Panc1 (cell line): Measurements from ENCODE around the gene KIF24. TPM values are rescaled to one million over a fixed set of nuclear protein-coding genes. Genes with fewer than 3 reads are reported as not detected.
"Not testable (repeated sequence)": the region's sequence is repeated elsewhere in the genome, so short reads cannot be mapped to it uniquely, and the experiment has no call there.

Source experiments
- ATAC-seq: fragments of 200-7000 bp; cut with Tn5 transposase; 2 replicates; pipeline ENCODE4 v1.9.1; 2020; ENCODE audit warnings: mild to moderate bottlenecking, moderate library complexity
- BruUV-seq: library from RNA; stranded (reverse); fragments of 400-500 nt; replicated peaks from 2 replicates; lab custom pipeline; 2021; lab: Mats Ljungman, UMichigan
- CTCF ChIA-PET: fragments of 300-600 bp; sonication (Branson Sonifier 250); formaldehyde crosslinking; loops from one replicate; lab custom pipeline; 2022; ENCODE audit warnings: antibody characterized with exemption; lab: Charles Lee
- POLR2A ChIA-PET: fragments of 300-600 bp; sonication (Branson Sonifier 250); formaldehyde crosslinking; loops from one replicate; lab custom pipeline; 2022; ENCODE audit warnings: antibody characterized with exemption; lab: Charles Lee
- DNase-seq: peaks from one replicate; pipeline ENCODE4 v3.0.0-alpha.2; 2010; ENCODE audit warnings: low read depth, low spot score
- H3K27ac ChIP-seq: 2 replicates; pipeline ENCODE4 v1.5.1; 2011; ENCODE audit warnings: mild to moderate bottlenecking, low read length, inconsistent platforms
- H3K27me3 ChIP-seq: fragments of 200-500 bp; sonication (Bioruptor generic); 2 replicates; pipeline ENCODE4 v1.6.0; 2014; ENCODE audit warnings: low read length, inconsistent platforms; ENCODE audit not compliant: control insufficient read depth, insufficient read depth
- H3K36me3 ChIP-seq: fragments of 200-500 bp; sonication (Bioruptor generic); 2 replicates; pipeline ENCODE4 v1.5.1; 2014; ENCODE audit warnings: inconsistent platforms, mild to moderate bottlenecking, low read length, moderate library complexity; ENCODE audit not compliant: control insufficient read depth, insufficient read depth
- H3K4me1 ChIP-seq: 2 replicates; pipeline ENCODE4 v1.5.1; 2011; ENCODE audit warnings: inconsistent platforms, mild to moderate bottlenecking, low read length, moderate library complexity; ENCODE audit not compliant: control insufficient read depth, insufficient read depth
- H3K4me3 ChIP-seq, 2 experiments: 2 replicates each; pipeline ENCODE4 v1.5.1; 2011 to 2012; ENCODE audit warnings: low read depth in 2 of 2, low read length in 2 of 2, mild to moderate bottlenecking in 2 of 2, inconsistent platforms in 1 of 2, moderate library complexity in 1 of 2
- H3K9me3 ChIP-seq: fragments of 200-500 bp; sonication (Bioruptor generic); 2 replicates; pipeline ENCODE4 v1.5.1; 2014; ENCODE audit warnings: low read depth, mild to moderate bottlenecking, inconsistent platforms, low read length, moderate library complexity; ENCODE audit not compliant: control insufficient read depth, insufficient read depth
- CTCF ChIP-seq: fragments of 450-650 bp; IDR thresholded peaks from 2 replicates; pipeline ENCODE4 v1.5.1; 2017; ENCODE audit warnings: mild to moderate bottlenecking
- POLR2AphosphoS5 ChIP-seq: IDR thresholded peaks from 2 replicates; pipeline ENCODE4 v1.6.1; 2012; ENCODE audit warnings: mild to moderate bottlenecking, low read depth, low read length, moderate library complexity
- REST ChIP-seq, 2 experiments: IDR thresholded peaks; 2 replicates each; pipeline ENCODE4 v1.6.1; 2011 to 2012; ENCODE audit warnings: low read depth in 2 of 2, control low read depth in 1 of 2, low read length in 1 of 2, mild to moderate bottlenecking in 1 of 2, moderate library complexity in 1 of 2; ENCODE audit not compliant: insufficient read depth in 1 of 2
- SIN3A ChIP-seq: IDR thresholded peaks from 2 replicates; pipeline ENCODE4 v1.6.1; 2012; ENCODE audit warnings: low read depth, mild to moderate bottlenecking, low read length, moderate library complexity, borderline replicate concordance; ENCODE audit not compliant: insufficient read depth
- TCF7L2 ChIP-seq: IDR thresholded peaks from 2 replicates; pipeline ENCODE4 v1.6.1; 2011; ENCODE audit warnings: mild to moderate bottlenecking, low read depth, low read length, inconsistent platforms
- in situ Hi-C: cut with HindIII; loops from 2 replicates; pipeline ENCODE4 v1.10.0; 2016; ENCODE audit warnings: low sequenced_read_pairs, low pct_unique_long_range_greater_than_20kb
- intact Hi-C: fragments of 100-400 bp; cut with micrococcal nuclease; formaldehyde crosslinking; loops from one replicate; pipeline ENCODE4 v1.10.0; 2022; ENCODE audit not compliant: unreplicated experiment
- total RNA-seq: library from RNA; stranded (reverse); gene quantifications from one replicate; pipeline ENCODE4 v1.2.1, GENCODE V29; 2021; ENCODE audit not compliant: unreplicated experiment

The KIF24 gene
- total RNA-seq, 1 experiment from 2014 or later: 7.2 TPM

GRCh38 chr9:34352122-34352652, 23.1 kb upstream of the KIF24 start:
- H3K36me3 ChIP-seq, in situ Hi-C loops, H3K27me3 ChIP-seq, DNase-seq, H3K4me1 ChIP-seq, intact Hi-C loops, H3K4me3 ChIP-seq, H3K9me3 ChIP-seq, H3K27ac ChIP-seq, BruUV-seq, ATAC-seq: not testable (repeated sequence)
- ChIA-PET CTCF (interaction anchor here (0.7 kb wide), 3 partner anchors 166 to 642 kb away, joined by 3 to 6 read pairs (median 5); no protein-coding TSS in a partner anchor), POLR2A (interaction anchor here (0.6 to 0.7 kb wide), 2 partner anchors 23 to 287 kb away, joined by 5 to 6 read pairs; no protein-coding TSS in a partner anchor)

GRCh38 chr9:34349324-34349723, 20.3 kb upstream of the KIF24 start:
- no peak for TF ChIP-seq TCF7L2
- TF ChIP-seq SIN3A: no peak
- TF ChIP-seq POLR2AphosphoS5: no peak
- TF ChIP-seq REST (IDR thresholded peaks at IDR 0.05; ENCODE audit: insufficient read depth in 1 of 2, low read depth in 2 of 2, low read length in 1 of 2): no peak
- no peak for TF ChIP-seq CTCF
- no peak overlapping the region for H3K27ac ChIP-seq
- H3K36me3 ChIP-seq: no peaks in the 10 kb centered on the region
- no peaks in the 10 kb centered on the region for H3K9me3 ChIP-seq
- no TSS peak for BruUV-seq
- ChIA-PET POLR2A (no interaction called here), CTCF (no interaction called here)
- no peaks in the 10 kb centered on the region for H3K4me1 ChIP-seq
- H3K27me3 ChIP-seq: no peaks in the 10 kb centered on the region
- no peak for DNase-seq
- in situ Hi-C loops (no loop called here), intact Hi-C loops (no loop called here)
- no peak overlapping the region for H3K4me3 ChIP-seq
- ATAC-seq: no peak

GRCh38 chr9:34347800-34348158, 18.7 kb upstream of the KIF24 start:
- no peaks in the 10 kb centered on the region for H3K9me3 ChIP-seq
- TF ChIP-seq SIN3A (no peak), POLR2AphosphoS5 (no peak), REST (IDR thresholded peaks at IDR 0.05; ENCODE audit: insufficient read depth in 1 of 2, low read depth in 2 of 2, low read length in 1 of 2) (no peak), TCF7L2 (no peak), CTCF (no peak)
- intact Hi-C loops: no loop called here
- no peak overlapping the region for H3K27ac ChIP-seq
- in situ Hi-C loops: no loop called here
- no peaks in the 10 kb centered on the region for H3K27me3 ChIP-seq
- no peaks in the 10 kb centered on the region for H3K36me3 ChIP-seq
- no peak overlapping the region for H3K4me3 ChIP-seq
- ChIA-PET CTCF (interaction anchor here (0.7 kb wide), 1 partner anchor 32 kb away, joined by 6 read pairs; no protein-coding TSS in a partner anchor), POLR2A (no interaction called here)
- ATAC-seq (0 out of 2 replicates have a peak, but pooled peaks have one; percentile 15), DNase-seq (no peak)
- no TSS peak for BruUV-seq
- no peaks in the 10 kb centered on the region for H3K4me1 ChIP-seq
